Esophagus squamous epithelium (tissue), 4 donors: ENCODE results near the gene RFC5.

Source experiments
- CTCF ChIP-seq, 6 experiments: fragments of 450-650 bp in 4 of 6; fragments of 200-600 bp in 2 of 6; sonication (generic) in 2 of 6; IDR thresholded peaks; one replicate each; pipeline ENCODE4 v1.5.1; 2016 to 2019; ENCODE audit warnings: antibody characterized with exemption in 6 of 6, mild to moderate bottlenecking in 4 of 6, moderate library complexity in 4 of 6
- POLR2A ChIP-seq, 4 donors: fragments of 450-650 bp; IDR thresholded peaks; one replicate each; pipeline ENCODE4 v1.6.1; 2017; ENCODE audit warnings: antibody characterized with exemption in 4 of 4, mild to moderate bottlenecking in 4 of 4, moderate library complexity in 3 of 4

GRCh38 chr12:118063576-118064391 is 47.3 kb downstream of the RFC5 start:
- no peak for TF ChIP-seq CTCF (IDR thresholded peaks at IDR 0.05)
- TF ChIP-seq POLR2A (IDR thresholded peaks at IDR 0.05): no peak
